Ectodermal cell (in vitro differentiated cells): Measurements from ENCODE around the gene MBD3L5.
"Not testable (repeated sequence)": the region's sequence is repeated elsewhere in the genome, so short reads cannot be mapped to it uniquely, and the experiment has no call there.

Experiments
- H3K27ac ChIP-seq: 2 replicates; pipeline ENCODE4 v1.7.0; 2013; ENCODE audit warnings: mild to moderate bottlenecking, low read depth, low read length; ENCODE audit not compliant: insufficient read depth, poor library complexity, severe bottlenecking
- H3K27me3 ChIP-seq: 2 replicates; pipeline ENCODE4 v1.7.0; 2013; ENCODE audit warnings: mild to moderate bottlenecking, low read length; ENCODE audit not compliant: insufficient read depth, control insufficient read depth, poor library complexity, severe bottlenecking
- H3K36me3 ChIP-seq: one replicate; pipeline ENCODE4 v1.7.0; 2013; ENCODE audit warnings: low read length; ENCODE audit not compliant: control insufficient read depth, insufficient read depth
- H3K4me1 ChIP-seq: one replicate; pipeline ENCODE4 v1.7.0; 2013; ENCODE audit warnings: low read length; ENCODE audit not compliant: control insufficient read depth, insufficient read depth
- H3K4me3 ChIP-seq: 2 replicates; pipeline ENCODE4 v1.7.0; 2013; ENCODE audit warnings: low read depth, low read length, control low read depth; ENCODE audit not compliant: insufficient read depth
- H3K9me3 ChIP-seq: 2 replicates; pipeline ENCODE4 v1.7.0; 2013; ENCODE audit warnings: mild to moderate bottlenecking, low read length, moderate library complexity; ENCODE audit not compliant: control insufficient read depth
- WGBS, 2 experiments: methylation state at CpG; one replicate each; pipeline ENCODE4 v1.1.7; 2013; ENCODE audit warnings: missing lambda C conversion rate in 2 of 2; 5-methylcytosine and 5-hydroxymethylcytosine counted together

Gene MBD3L5

DNA sequence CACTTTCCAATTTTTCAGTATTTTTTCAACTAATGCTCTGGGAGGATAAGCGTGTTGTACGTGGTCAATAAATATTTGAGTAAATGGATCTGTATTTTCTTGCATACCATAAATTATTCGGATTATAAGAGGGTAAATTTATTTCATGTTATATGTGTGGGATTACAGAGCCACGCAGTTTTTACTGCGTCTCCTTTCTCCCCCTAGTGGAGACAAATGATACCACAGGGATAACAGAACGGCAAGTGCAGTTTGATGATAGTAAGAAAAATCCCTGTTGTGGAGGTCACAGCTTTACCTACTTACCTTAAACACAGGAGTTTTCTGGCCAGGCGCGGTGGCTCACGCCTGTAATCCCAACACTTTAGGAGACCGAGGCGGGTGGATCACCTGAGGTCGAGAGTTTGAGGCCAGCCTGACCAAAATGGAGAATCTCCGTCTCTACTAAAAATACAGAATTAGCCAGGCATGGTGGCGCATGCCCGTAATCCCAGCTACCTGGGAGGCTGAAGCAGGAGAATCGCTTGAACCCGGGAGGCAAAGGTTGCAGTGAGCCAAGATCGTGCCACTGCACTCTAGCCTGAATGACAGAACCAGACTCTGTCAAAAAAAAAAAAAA is 26.0 kb upstream of the MBD3L5 start:
- Histone ChIP-seq H3K27me3 (no peaks in the 10 kb centered on the region), H3K27ac (no peak overlapping the region), H3K4me3 (no peak overlapping the region), H3K36me3 (no peaks in the 10 kb centered on the region), H3K9me3 (peaks cover 5% of the 10 kb centered on the region), H3K4me1 (no peaks in the 10 kb centered on the region)
- 83 to 87% methylated on average over 15 to 17 of the region's 18 CpGs for WGBS, 2 experiments

DNA sequence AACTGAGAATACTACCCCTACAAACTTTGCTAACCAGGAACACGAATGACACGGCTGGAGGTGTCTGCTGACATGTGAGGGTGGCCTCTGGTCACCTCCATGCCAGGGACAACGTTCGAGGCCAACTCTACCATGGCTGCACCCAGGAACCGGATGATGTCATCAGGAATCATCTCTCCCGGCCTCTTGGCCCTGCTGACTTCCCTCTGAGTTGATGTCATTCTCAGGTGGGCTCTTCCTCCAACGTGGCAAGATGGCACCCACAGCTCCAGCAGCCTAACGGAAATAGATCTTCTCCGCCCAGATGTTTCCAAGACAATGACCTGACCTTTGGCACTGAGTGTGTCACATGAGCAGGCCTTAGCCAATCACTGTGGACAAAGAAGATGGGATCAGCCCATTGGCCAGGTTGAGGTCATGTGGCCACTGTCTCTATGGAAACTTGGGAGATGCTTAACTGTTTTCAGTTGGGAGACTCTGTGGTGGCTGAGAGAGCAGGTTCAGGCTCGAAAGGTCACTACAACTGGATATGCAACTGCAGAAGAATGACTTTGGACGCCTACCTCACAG is 24.2 kb upstream of the MBD3L5 start:
- Histone ChIP-seq H3K4me3 (no peak overlapping the region), H3K9me3 (peaks cover 2% of the 10 kb centered on the region), H3K27me3 (no peaks in the 10 kb centered on the region), H3K36me3 (no peaks in the 10 kb centered on the region), H3K27ac (no peak overlapping the region), H3K4me1 (no peaks in the 10 kb centered on the region)
- whole genome bisulfite sequencing, 2 experiments: 68 to 69% methylated on average over 11 of the region's 11 CpGs

DNA sequence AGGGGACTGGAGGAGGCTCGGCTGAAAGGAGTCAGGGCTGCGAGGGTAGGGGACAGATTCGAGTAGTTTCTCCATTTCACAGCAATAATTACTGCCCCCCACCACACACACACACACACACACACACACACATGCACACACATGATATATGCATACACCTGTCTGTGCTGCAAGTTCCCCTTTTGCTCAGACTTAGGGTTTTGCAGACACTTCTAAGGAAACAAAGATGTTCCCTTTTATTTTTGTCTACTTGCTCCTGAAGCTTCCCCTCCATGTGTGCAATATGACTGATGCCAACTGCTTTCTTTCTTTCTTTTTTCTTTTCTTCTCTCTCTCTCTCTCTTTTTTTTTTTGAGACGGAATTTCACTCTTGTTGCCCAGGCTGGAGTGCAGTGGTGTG is 22.5 kb upstream of the MBD3L5 start:
- Histone ChIP-seq H3K9me3 (peaks cover 2% of the 10 kb centered on the region), H3K27ac (no peak overlapping the region), H3K36me3 (no peaks in the 10 kb centered on the region), H3K27me3 (no peaks in the 10 kb centered on the region), H3K4me3 (no peak overlapping the region), H3K4me1 (no peaks in the 10 kb centered on the region)
- WGBS, 2 experiments: 53 to 59% methylated on average over 4 of the region's 4 CpGs

DNA sequence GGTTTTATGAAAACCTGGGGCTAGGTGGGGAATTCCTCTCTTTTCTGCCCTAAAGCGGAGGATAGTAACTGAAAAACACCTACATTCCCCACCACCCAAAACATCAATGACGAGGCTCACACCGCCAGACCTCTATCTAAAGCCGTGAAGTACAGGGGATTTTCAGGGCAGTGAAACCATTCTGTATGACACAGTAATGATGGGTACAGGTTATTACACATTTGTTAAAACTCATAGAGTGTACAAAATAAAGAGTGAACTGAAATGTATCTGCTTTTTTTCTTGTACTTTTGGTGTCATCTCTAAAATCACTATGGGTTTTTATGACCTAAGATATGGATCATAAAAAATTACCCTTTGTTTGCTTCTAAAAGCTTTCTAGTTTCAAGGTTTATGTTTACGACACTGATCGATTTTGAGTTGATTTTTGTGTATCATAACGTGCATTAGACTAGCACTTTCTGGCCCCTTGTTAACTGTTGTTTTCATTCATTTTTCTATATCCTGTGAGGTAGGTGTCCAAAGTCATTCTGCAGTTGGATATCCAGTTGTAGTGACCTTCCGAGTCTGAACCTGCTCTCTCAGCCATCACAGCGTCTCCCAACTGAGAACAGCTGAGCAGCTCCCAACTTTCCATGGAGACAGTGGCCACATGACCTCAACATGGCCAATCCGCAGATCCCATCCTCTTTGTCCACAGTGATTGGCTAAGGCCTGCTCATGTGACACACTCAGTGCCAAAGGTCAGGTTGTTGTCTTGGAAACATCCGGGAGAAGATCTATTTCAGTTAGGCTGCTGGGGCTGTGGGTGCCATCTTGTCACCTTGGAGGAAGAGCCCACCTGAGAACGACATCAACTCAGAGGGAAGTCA is 19.4 kb upstream of the MBD3L5 start:
- peaks cover 1% of the 10 kb centered on the region for H3K9me3 ChIP-seq
- H3K36me3 ChIP-seq: no peaks in the 10 kb centered on the region
- WGBS, 2 experiments: 82 to 85% methylated on average over 11 of the region's 12 CpGs
- H3K4me1 ChIP-seq: no peaks in the 10 kb centered on the region
- no peak overlapping the region for H3K4me3 ChIP-seq
- no peak overlapping the region for H3K27ac ChIP-seq
- H3K27me3 ChIP-seq: no peaks in the 10 kb centered on the region

DNA sequence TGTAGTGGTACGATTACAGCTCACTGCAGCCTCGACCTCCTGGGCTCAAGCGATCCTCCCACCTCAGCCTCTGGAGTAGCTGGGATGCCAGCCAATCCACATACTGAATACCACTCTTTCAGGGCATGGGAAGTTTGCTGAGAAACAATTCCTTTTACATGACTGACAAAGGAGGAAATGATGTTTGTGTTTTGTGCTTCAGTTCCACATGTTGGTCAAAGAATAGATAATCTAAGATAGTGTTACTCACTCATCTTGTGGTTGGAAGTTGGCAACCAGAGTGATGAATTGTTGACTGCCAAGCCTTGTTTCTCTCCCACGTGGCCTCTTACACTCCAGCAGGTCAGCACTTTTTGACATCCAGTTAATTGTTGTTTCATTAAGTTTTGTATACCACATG is 16.7 kb upstream of the MBD3L5 start:
- Histone ChIP-seq H3K4me3 (no peak overlapping the region), H3K36me3 (no peaks in the 10 kb centered on the region), H3K27ac (no peak overlapping the region), H3K4me1 (no peaks in the 10 kb centered on the region), H3K9me3 (peaks cover 4% of the 10 kb centered on the region), H3K27me3 (no peaks in the 10 kb centered on the region)
- 62 to 71% methylated on average over 4 of the region's 4 CpGs for WGBS, 2 experiments

DNA sequence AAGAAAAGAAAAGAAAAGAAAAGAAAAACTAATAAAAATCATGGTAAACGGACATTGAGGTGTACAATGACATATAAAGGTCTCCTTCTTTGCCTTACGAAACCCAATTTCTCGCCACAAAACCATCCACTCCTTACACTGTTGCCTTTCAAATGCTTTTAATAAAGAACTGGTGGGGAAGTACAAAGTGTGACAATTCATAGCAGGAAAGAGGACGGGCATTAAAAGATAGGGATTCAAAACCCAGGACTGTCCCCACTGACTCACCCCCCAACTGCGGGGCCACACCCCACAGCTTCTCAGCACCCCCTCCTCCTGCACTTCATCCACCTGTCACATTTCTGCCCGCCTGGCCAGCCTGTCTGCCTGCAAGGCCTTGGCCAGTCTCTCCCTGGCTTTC is 11.6 kb upstream of the MBD3L5 start:
- 73 to 81% methylated on average over 2 to 6 of the region's 6 CpGs for WGBS, 2 experiments
- Histone ChIP-seq H3K9me3 (peaks cover 4% of the 10 kb centered on the region), H3K27ac (no peak overlapping the region), H3K4me1 (no peaks in the 10 kb centered on the region), H3K27me3 (no peaks in the 10 kb centered on the region), H3K36me3 (no peaks in the 10 kb centered on the region), H3K4me3 (no peak overlapping the region)

DNA sequence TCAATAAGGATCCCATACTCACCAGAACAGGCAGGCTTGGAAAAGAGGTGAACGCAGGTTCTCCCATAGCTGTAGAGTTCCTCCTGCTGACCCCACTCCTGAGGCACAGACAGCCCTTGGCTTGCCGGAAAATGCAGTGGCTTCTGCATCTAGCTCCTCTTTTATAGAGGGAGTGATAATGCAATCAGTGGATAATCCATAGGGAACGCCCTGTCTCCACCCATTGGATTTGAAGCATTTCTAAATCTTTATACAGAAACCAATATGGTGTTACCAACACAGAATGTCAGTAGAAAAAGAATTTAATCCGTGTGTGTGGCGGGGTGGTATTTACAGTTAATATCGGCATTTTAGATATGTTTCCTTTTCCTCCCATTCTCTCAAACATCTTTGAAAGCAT is 9.0 kb upstream of the MBD3L5 start, which contains the start of gene MBD3L2B:
MBD3L2B (minus strand) TSS at position 101 of the 400 bp plus-strand sequence; CDS start at position 67, 34 bp downstream.
- not testable (repeated sequence) for H3K36me3 ChIP-seq, H3K27me3 ChIP-seq, H3K4me1 ChIP-seq, H3K27ac ChIP-seq, H3K4me3 ChIP-seq, H3K9me3 ChIP-seq
- no CpG with 5 or more reads among the region's 6 CpGs for WGBS, 2 experiments

DNA sequence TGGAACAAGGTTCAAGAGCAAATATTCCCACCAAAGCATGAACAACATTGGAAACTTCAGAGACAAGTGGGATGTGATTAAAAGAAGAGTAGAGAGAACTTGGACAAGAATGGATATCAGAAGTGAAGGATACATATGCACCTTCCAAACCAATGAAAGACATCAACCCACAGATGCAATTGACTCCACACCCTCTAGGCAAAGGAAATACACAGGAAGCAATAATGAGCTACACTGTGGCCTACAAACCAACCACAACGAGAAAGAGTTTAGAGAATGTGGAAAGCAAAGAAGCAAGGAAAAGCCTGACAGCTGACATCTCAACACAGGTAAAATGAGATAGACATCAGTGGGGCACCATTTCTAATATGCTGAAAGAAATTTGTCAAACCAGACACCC is 1.6 kb upstream of the MBD3L5 start:
- not testable (repeated sequence) for H3K36me3 ChIP-seq, H3K4me1 ChIP-seq, H3K9me3 ChIP-seq, H3K27ac ChIP-seq, H3K4me3 ChIP-seq, H3K27me3 ChIP-seq
- WGBS, 2 experiments: no CpG with 5 or more reads among the region's 1 CpG

DNA sequence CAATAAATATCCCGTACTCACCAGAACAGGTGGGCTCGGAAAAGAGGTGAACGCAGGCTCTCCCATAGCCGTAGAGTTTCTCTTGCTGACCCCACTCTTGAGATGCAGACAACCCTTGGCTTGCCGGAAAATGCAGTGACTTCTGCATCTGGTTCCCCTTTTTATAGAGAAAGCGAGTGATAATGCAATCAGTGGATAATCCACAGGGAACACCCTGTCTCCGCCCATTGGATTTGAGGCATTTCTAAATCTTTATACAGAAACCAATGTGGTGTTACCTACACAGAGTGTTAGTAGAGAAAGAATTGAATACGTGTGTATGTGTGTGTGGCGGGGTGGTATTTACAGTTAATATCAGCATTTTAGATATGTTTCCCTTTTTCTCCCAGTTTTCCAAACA is 9.7 kb downstream of the MBD3L5 start, which contains the start of gene MBD3L4:
MBD3L4 (minus strand) TSS at position 101 of the 400 bp plus-strand sequence; CDS start at position 66, 35 bp downstream.
- WGBS, 2 experiments: no CpG with 5 or more reads among the region's 9 CpGs
- H3K9me3 ChIP-seq: not testable (repeated sequence)

DNA sequence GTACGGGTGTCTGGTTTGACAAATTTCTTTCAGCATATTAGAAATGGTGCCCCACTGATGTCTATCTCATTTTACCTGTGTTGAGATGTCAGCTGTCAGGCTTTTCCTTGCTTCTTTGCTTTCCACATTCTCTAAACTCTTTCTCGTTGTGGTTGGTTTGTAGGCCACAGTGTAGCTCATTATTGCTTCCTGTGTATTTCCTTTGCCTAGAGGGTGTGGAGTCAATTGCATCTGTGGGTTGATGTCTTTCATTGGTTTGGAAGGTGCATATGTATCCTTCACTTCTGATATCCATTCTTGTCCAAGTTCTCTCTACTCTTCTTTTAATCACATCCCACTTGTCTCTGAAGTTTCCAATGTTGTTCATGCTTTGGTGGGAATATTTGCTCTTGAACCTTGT is 11.2 kb downstream of the MBD3L5 start:
- not testable (repeated sequence) for H3K9me3 ChIP-seq, H3K27ac ChIP-seq, H3K4me3 ChIP-seq, H3K27me3 ChIP-seq, H3K4me1 ChIP-seq, H3K36me3 ChIP-seq
- WGBS, 2 experiments: no CpG with 5 or more reads among the region's 2 CpGs

More for the DNA sequence above, 9.7 kb downstream of the MBD3L5 start, which contains the start of gene MBD3L4:
- H3K36me3 ChIP-seq, H3K27me3 ChIP-seq, H3K4me1 ChIP-seq, H3K27ac ChIP-seq, H3K4me3 ChIP-seq: not testable (repeated sequence)
